GM19351 (cell line): Measurements from ENCODE around the gene LMBR1.

ENCODE experiments used
- ATAC-seq: cut with Tn5 transposase; IDR thresholded peaks from one replicate; pipeline ENCODE4 v1.9.1; 2021; ENCODE audit warnings: mild to moderate bottlenecking, moderate library complexity; ENCODE audit not compliant: unreplicated experiment

LMBR1 gene

DNA sequence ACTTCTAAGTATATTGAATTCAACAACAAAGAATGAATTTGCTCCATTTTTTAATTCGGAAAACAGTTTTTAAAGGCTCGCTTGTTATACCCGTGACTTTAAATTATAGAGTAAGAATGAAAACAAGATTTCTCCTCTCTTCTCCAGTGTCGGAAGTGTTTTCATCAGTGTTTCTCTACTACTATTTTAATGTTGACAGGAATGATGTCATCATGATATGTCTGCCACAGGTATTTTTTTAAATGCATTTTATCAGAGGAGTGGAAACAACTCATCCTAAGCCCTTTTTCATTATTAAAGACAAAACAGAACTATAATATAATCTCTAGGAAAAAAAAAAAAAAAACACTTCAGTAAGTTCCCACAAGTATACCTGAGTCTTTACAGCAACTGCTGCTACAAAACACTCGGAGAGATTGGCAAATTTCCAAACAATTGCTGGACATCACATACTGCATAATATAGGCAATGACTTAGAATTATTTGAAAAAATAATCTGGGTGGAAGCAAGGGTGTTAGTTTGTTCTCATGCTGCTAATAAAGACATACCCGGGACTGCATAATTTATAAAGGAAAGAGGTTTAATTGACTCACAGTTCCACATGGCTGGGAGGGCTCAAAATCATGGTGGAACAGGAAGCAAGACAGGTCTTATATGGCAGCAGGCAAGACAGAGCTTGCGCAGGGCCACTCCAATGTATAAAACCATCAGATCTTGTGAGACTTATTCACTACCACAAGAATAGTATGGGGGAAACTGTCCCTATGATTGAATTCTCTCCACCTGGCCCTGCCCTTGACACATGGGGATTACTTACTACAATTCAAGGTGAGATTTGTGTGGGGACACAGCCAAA, 257.2 kb downstream of the LMBR1 start:
- no peak for ATAC-seq

DNA sequence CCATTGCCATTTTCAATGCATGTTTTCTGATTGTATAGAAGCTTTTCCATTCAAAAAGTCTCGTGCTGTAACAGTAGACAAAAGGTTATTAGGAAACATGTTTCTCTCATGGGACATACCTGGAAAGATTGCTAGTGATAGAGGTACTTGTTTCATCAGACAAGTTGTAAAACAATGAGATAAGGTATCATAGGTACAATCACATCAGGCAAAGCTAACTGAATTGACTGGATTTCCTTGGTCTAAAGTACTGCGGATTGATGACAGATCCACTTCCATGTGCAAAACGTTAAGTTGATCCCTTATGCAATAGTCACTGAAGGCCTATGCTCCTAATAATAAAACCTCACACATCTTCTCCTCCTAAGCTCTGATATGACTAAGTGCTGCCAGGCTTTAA, 258.9 kb downstream of the LMBR1 start:
- no peak for ATAC-seq

DNA sequence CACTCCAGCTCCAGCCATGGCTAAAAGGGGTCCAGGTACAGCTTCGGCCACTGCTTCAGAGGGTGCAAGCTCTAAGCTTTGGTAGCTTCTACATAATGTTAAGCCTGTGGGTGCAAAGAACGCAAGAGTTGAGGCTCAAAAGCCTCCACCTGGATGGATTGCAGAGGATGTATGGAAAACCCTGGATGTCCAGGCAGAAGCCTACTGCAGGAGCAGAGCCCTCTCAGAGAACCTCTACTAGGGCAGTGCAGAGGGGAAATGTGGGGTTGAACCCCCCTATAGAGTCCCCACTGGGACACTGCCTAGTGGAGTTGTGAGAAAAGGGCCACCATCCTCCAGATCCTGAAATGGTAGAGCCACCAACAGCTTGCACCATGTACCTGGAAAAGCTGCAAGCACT, 263.1 kb downstream of the LMBR1 start:
- ATAC-seq: no peak

DNA sequence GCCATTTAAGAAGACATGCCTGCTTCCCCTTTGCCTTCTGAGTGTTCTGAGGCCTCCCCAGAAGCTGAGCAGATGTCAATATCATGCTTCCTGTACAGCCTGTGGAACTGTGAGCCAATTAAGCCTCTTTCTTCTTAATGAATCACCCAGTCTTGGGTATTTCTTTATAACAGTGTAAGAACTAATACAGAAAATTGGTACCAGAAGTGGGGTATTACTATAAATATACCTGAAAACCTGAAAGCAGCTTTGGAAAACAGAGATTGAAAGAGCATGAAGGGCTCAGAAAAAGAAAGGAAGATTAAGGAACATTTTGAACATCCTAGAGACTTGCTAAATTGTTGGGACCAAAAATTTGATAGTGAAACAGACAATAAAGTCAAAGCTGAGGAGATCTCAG, 264.4 kb downstream of the LMBR1 start:
- ATAC-seq: no peak
